HG02970 (cell line): ENCODE data around the gene ZSWIM3.
"Not testable (repeated sequence)": the region's sequence is repeated elsewhere in the genome, so short reads cannot be mapped to it uniquely, and the experiment has no call there.

Experiments used
- ATAC-seq: cut with Tn5 transposase; IDR thresholded peaks from one replicate; pipeline ENCODE4 v1.9.1; 2021; ENCODE audit warnings: mild to moderate bottlenecking, moderate library complexity, moderate number of reproducible peaks; ENCODE audit not compliant: unreplicated experiment, low FRiP score

ZSWIM3 gene

GRCh38 chr20:45888681-45889080, 31.3 kb downstream of the ZSWIM3 start:
- ATAC-seq = no peak

- peak; percentile 24 for ATAC-seq
These were observed 32.9 kb downstream of the ZSWIM3 start for GRCh38 chr20:45890077-45890984.

- ATAC-seq = peak; percentile 64
These were observed 33.9 kb downstream of the ZSWIM3 start, which contains the start of the genes CTSA and NEURL2 for GRCh38 chr20:45890985-45891983. Gene CTSA (plus strand): TSS chr20:45891335. CDS start chr20:45891569, 234 bp downstream. Gene NEURL2 (minus strand): TSS chr20:45891208. CDS start chr20:45890991, 217 bp downstream.

- ATAC-seq = no peak
These were observed 34.8 kb downstream of the ZSWIM3 start for GRCh38 chr20:45892049-45892825.

GRCh38 chr20:45892828-45893500, 35.5 kb downstream of the ZSWIM3 start:
- ATAC-seq = no peak

GRCh38 chr20:45893831-45894230, 36.4 kb downstream of the ZSWIM3 start:
- ATAC-seq = no peak

- no peak for ATAC-seq
These were observed 37.4 kb downstream of the ZSWIM3 start for GRCh38 chr20:45894797-45895196.

GRCh38 chr20:45896641-45897161, 39.3 kb downstream of the ZSWIM3 start:
- ATAC-seq = no peak

GRCh38 chr20:45897289-45897688, 39.9 kb downstream of the ZSWIM3 start:
- no peak for ATAC-seq

GRCh38 chr20:45897692-45898091, 40.3 kb downstream of the ZSWIM3 start:
- ATAC-seq = no peak

GRCh38 chr20:45898285-45898684, 40.9 kb downstream of the ZSWIM3 start:
- ATAC-seq = no peak

GRCh38 chr20:45899046-45899835, 41.8 kb downstream of the ZSWIM3 start:
- ATAC-seq = no peak

- not testable (repeated sequence) for ATAC-seq
These were observed 43.9 kb downstream of the ZSWIM3 start for GRCh38 chr20:45901332-45901731.

GRCh38 chr20:45902199-45902701, 44.8 kb downstream of the ZSWIM3 start:
- ATAC-seq = no peak

- ATAC-seq = no peak
These were observed 47.4 kb downstream of the ZSWIM3 start for GRCh38 chr20:45904583-45905504.

GRCh38 chr20:45905505-45906079, 48.2 kb downstream of the ZSWIM3 start:
- ATAC-seq = no peak
